ENCODE results near the gene MPHOSPH8. TPM values are rescaled to one million over a fixed set of nuclear protein-coding genes. Genes with fewer than 3 reads are reported as not detected.

MPHOSPH8 gene, protein sequence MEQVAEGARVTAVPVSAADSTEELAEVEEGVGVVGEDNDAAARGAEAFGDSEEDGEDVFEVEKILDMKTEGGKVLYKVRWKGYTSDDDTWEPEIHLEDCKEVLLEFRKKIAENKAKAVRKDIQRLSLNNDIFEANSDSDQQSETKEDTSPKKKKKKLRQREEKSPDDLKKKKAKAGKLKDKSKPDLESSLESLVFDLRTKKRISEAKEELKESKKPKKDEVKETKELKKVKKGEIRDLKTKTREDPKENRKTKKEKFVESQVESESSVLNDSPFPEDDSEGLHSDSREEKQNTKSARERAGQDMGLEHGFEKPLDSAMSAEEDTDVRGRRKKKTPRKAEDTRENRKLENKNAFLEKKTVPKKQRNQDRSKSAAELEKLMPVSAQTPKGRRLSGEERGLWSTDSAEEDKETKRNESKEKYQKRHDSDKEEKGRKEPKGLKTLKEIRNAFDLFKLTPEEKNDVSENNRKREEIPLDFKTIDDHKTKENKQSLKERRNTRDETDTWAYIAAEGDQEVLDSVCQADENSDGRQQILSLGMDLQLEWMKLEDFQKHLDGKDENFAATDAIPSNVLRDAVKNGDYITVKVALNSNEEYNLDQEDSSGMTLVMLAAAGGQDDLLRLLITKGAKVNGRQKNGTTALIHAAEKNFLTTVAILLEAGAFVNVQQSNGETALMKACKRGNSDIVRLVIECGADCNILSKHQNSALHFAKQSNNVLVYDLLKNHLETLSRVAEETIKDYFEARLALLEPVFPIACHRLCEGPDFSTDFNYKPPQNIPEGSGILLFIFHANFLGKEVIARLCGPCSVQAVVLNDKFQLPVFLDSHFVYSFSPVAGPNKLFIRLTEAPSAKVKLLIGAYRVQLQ
- 18.3 and 18.7 TPM in 2 replicates for total RNA-seq
- polyA plus RNA-seq, result 16.6 and 18.8 TPM in 2 replicates
- 22.8 and 26.9 TPM in 2 replicates for polyA plus RNA-seq (2012)
- polyA minus RNA-seq (ENCODE audit: low replicate concordance), result 1.1 and 3.3 TPM in 2 replicates

GRCh38 chr13:19633479-19634255, at the start of gene MPHOSPH8:
Gene MPHOSPH8, plus strand, starts transcription at chr13:19633659. Its CDS starts 90 bp downstream, at chr13:19633749.
- Histone ChIP-seq H3K79me2 (ENCODE audit: control insufficient read depth, insufficient read depth, low read length) (peaks cover 39% of the 10 kb centered on the region), H4K20me1 (ENCODE audit: control insufficient read depth, extremely low read depth, insufficient read depth, low read length) (no peaks in the 10 kb centered on the region), H3K9me3 (ENCODE audit: control insufficient read depth, insufficient read depth, low read depth, low read length) (no peaks in the 10 kb centered on the region)

DNA sequence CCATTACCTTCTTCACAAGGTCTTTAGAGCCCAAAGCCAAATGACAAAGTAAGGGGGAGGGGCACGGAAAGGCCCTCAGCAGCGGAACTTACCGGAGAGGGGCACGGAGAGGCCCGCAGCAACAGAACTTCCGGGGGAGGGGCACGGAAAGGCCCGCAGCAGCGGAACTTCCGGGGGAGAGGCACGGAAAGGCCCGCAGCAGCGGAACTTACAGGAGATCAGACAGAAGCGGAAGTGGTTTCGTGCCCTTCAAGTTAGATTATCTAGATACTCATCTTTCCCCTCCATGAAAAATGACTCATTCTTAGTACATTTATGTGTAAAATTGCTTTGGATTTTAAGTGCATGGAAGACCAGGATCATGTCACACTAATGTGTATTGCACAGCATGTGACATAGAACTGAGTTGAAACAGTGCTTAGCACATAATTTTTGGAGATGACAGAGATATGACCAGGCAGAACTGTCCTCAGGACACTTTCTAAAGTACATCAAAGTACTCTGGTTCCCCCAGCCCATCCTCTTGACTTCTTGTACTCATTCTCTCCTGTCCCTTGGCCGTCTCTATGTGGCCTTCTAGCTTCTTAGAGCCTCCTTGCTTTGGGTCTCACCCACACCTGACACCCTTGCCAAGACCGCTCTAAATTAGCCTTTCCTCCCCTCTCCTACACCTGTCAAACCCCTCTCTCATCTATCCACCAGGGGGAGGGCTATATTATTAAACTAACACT, 46.4 kb upstream of the MPHOSPH8 start:
- DNase-seq (ENCODE audit: low read depth in 2 of 2), result peak; percentile 16 to 50
- Histone ChIP-seq H3K4me1 (ENCODE audit: control insufficient read depth, extremely low read depth, insufficient read depth, low read length) (no peaks in the 10 kb centered on the region), H4K20me1 (ENCODE audit: control insufficient read depth, extremely low read depth, insufficient read depth, low read length) (no peaks in the 10 kb centered on the region), H3K27me3 (ENCODE audit: control insufficient read depth, insufficient read depth, low read length) (no peaks in the 10 kb centered on the region), H3K36me3 (ENCODE audit: control insufficient read depth, insufficient read depth, low read length) (no peaks in the 10 kb centered on the region), H3K27ac (ENCODE audit: insufficient read depth, low read length) (no peak overlapping the region), H3K4me3 (replicated peaks in 1 of 4; ENCODE audit: control extremely low read depth in 1 of 4, insufficient read depth in 1 of 4, low read depth in 3 of 4, low read length in 4 of 4) (no peak overlapping the region), H3K79me2 (ENCODE audit: control insufficient read depth, insufficient read depth, low read length) (no peaks in the 10 kb centered on the region), H2AFZ (ENCODE audit: low read length) (peak overlapping the region; percentile 12), H3K4me2 (ENCODE audit: extremely low read depth, insufficient read depth, low read length) (no peak overlapping the region), H3K9ac (ENCODE audit: insufficient read depth, low read length) (no peak overlapping the region), H3K9me3 (ENCODE audit: control insufficient read depth, insufficient read depth, low read depth, low read length) (no peaks in the 10 kb centered on the region)
- TF ChIP-seq CTCF (conservative IDR thresholded peaks at IDR 0.05 in 1 of 2, IDR thresholded peaks at IDR 0.05 in 1 of 2; ENCODE audit: low read depth in 1 of 2, low read length in 2 of 2) (no peak), EZH2 (IDR thresholded peaks at IDR 0.05; ENCODE audit: low read length, missing control alignments) (no peak)

More at GRCh38 chr13:19633479-19634255, at the start of gene MPHOSPH8:
- H2AFZ ChIP-seq (ENCODE audit: low read length), result peak within 1 kb of the TSS; percentile 93
- no peaks in the 10 kb centered on the region for H3K36me3 ChIP-seq (ENCODE audit: control insufficient read depth, insufficient read depth, low read length)
- H3K9ac ChIP-seq (ENCODE audit: insufficient read depth, low read length), result peak within 1 kb of the TSS; percentile 76
- peak within 1 kb of the TSS; percentile 83 to 99 (median 95) for H3K4me3 ChIP-seq (replicated peaks in 1 of 4; ENCODE audit: control extremely low read depth in 1 of 4, insufficient read depth in 1 of 4, low read depth in 3 of 4, low read length in 4 of 4)
- H3K4me1 ChIP-seq (ENCODE audit: control insufficient read depth, extremely low read depth, insufficient read depth, low read length), result no peaks in the 10 kb centered on the region
- H3K4me2 ChIP-seq (ENCODE audit: extremely low read depth, insufficient read depth, low read length), result peak within 1 kb of the TSS; percentile 62
- TF ChIP-seq EZH2 (IDR thresholded peaks at IDR 0.05; ENCODE audit: low read length, missing control alignments) (no peak), CTCF (conservative IDR thresholded peaks at IDR 0.05 in 1 of 2, IDR thresholded peaks at IDR 0.05 in 1 of 2; ENCODE audit: low read depth in 1 of 2, low read length in 2 of 2) (no peak)
- peak; percentile 97 for DNase-seq (ENCODE audit: low read depth in 2 of 2)
- no peaks in the 10 kb centered on the region for H3K27me3 ChIP-seq (ENCODE audit: control insufficient read depth, insufficient read depth, low read length)
- H3K27ac ChIP-seq (ENCODE audit: insufficient read depth, low read length), result peak within 1 kb of the TSS; percentile 84

Measured in fibroblast of lung (primary cell).